ENCODE data around the gene RCN1. TPM values are rescaled to one million over a fixed set of nuclear protein-coding genes. Genes with fewer than 3 reads are reported as not detected.
"Not testable (repeated sequence)": the region's sequence is repeated elsewhere in the genome, so short reads cannot be mapped to it uniquely, and the experiment has no call there.

Gene RCN1
- total and polyA plus RNA-seq, 2 experiments from 2014 or later: 534 to 557 TPM

DNA sequence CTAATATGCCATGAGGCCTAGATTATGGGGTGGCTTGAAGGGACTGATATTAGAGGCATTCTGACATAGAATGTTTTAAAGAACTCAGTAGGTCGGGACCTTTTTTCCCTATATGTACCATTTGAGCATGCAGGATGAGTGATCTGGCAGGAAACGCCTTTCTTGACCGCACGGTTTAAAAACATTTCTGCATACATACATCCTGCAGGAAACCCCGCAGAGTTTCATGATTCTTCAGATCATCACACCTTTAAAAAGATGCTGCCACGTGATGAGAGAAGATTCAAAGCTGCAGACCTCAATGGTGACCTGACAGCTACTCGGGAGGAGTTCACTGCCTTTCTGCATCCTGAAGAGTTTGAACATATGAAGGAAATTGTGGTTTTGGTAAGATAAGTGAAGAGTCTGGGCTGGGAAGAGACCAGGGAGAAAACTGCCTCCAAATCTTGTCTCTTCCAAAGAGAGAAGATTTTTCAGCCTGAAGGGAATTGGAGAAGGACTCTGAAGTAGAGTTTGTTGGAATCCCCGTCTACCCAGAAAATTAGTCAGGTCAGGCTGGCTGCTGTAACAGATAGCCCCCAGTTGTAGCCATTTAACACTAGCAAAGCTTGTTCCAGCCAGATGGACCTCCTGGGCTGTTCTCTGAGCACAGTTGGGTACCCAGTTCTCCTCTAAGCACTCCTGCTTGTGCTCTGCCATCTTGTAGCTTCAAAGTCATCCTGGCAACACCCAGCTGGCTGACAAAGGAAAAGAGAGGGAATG is 7.4 kb downstream of the RCN1 start:
- H3K4me3 ChIP-seq: no peak overlapping the region
- TF ChIP-seq EZH2 (IDR thresholded peaks at IDR 0.05; ENCODE audit: insufficient read depth, poor library complexity, severe bottlenecking) (no peak), EZH2phosphoT487 (IDR thresholded peaks at IDR 0.05; ENCODE audit: insufficient read depth, low read depth) (no peak)
- no peak overlapping the region for H3K27ac ChIP-seq
- peaks cover 30% of the 10 kb centered on the region for H3F3A ChIP-seq (ENCODE audit: insufficient read depth)
- no peak for DNase-seq
- H3K27me3 ChIP-seq (replicated peaks; ENCODE audit: insufficient read depth): no peaks in the 10 kb centered on the region
- H4K20me1 ChIP-seq (ENCODE audit: insufficient read depth): peaks cover 23% of the 10 kb centered on the region; the same call in 1 of the 2 replicates
- whole genome bisulfite sequencing, 2 experiments (ENCODE audit: low coverage in 1 of 2, low lambda C conversion rate in 2 of 2, missing lambda C conversion rate in 2 of 2): 93 to 94% methylated on average over 8 of the region's 8 CpGs
- H2AFZ ChIP-seq: no peak overlapping the region
- peaks cover 10% of the 10 kb centered on the region for H3K4me1 ChIP-seq (ENCODE audit: insufficient read depth)
- H3K9me2 ChIP-seq (ENCODE audit: insufficient read depth): no peaks in the 10 kb centered on the region
- in situ Hi-C loops (cut with MboI): no loop called here
- H3K79me2 ChIP-seq (ENCODE audit: insufficient read depth): peaks cover 70% of the 10 kb centered on the region
- no peak overlapping the region for H3K4me2 ChIP-seq (ENCODE audit: unreplicated experiment)
- peaks cover 62% of the 10 kb centered on the region for H3K36me3 ChIP-seq (ENCODE audit: low read depth)
- no peak overlapping the region for H3K9ac ChIP-seq
- no peaks in the 10 kb centered on the region for H3K9me3 ChIP-seq (ENCODE audit: low read depth)

DNA sequence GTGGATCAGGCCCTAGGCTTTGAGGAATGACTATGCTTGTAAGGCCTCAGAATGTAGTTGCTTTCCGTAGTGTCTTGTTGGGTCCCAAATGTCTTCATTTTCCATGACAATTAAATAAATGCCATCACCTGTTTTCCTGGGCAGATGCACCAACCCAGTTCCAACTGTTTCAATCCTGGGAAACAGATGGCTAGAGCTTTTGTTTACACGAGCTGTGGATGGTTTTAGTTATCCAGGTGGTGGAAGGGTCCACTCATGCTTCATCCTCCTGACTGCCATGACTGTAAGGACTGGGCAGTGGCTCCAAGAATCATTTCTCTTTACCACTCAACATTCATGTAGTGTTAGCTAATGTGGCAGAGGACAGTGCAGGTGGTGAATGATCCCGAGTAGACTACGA is 8.6 kb downstream of the RCN1 start:
- no peak overlapping the region for H3K9ac ChIP-seq
- peaks cover 72% of the 10 kb centered on the region for H3K36me3 ChIP-seq (ENCODE audit: low read depth)
- H3K4me2 ChIP-seq (ENCODE audit: unreplicated experiment): no peak overlapping the region
- WGBS, 2 experiments (ENCODE audit: low coverage in 1 of 2, low lambda C conversion rate in 2 of 2, missing lambda C conversion rate in 2 of 2): 86 to 88% methylated on average over 4 of the region's 4 CpGs
- no peaks in the 10 kb centered on the region for H3K27me3 ChIP-seq (replicated peaks; ENCODE audit: insufficient read depth)
- no peak overlapping the region for H3K4me3 ChIP-seq
- DNase-seq: no peak
- H3K9me3 ChIP-seq (ENCODE audit: low read depth): no peaks in the 10 kb centered on the region
- no peak overlapping the region for H2AFZ ChIP-seq
- no peak overlapping the region for H3K27ac ChIP-seq
- H4K20me1 ChIP-seq (ENCODE audit: insufficient read depth): peaks cover 19% of the 10 kb centered on the region; the same call in 1 of the 2 replicates
- in situ Hi-C loops (cut with MboI): no loop called here
- H3K9me2 ChIP-seq (ENCODE audit: insufficient read depth): no peaks in the 10 kb centered on the region
- H3K79me2 ChIP-seq (ENCODE audit: insufficient read depth): peaks cover 58% of the 10 kb centered on the region
- TF ChIP-seq EZH2phosphoT487 (IDR thresholded peaks at IDR 0.05; ENCODE audit: insufficient read depth, low read depth): no peak
- no peak for TF ChIP-seq EZH2 (IDR thresholded peaks at IDR 0.05; ENCODE audit: insufficient read depth, poor library complexity, severe bottlenecking)
- H3F3A ChIP-seq (ENCODE audit: insufficient read depth): peaks cover 30% of the 10 kb centered on the region; the same call in 1 of the 2 replicates
- H3K4me1 ChIP-seq (ENCODE audit: insufficient read depth): peaks cover 2% of the 10 kb centered on the region; the same call in 1 of the 2 replicates

DNA sequence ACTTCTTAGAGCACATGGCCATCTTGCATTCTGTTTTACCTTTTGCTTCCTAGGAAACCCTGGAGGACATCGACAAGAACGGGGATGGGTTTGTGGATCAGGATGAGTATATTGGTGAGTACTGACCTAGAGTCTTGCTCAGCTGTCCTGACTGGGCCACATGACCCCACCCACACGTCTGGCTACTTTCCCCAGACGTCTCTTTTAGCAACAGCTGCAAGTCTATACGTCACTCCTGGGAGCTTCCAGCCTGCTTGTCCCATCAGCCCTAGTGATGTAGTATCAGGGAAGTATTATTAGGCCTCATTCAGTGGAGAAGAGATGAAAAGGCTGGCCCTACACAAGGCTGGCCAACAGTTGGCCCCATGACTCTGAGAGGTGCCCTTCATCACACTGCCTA is 9.6 kb downstream of the RCN1 start:
- peaks cover 48% of the 10 kb centered on the region for H3K79me2 ChIP-seq (ENCODE audit: insufficient read depth)
- no peak overlapping the region for H3K27ac ChIP-seq
- peaks cover 74% of the 10 kb centered on the region for H3K36me3 ChIP-seq (ENCODE audit: low read depth)
- H3F3A ChIP-seq (ENCODE audit: insufficient read depth): peaks cover 23% of the 10 kb centered on the region
- 82 to 90% methylated on average over 5 of the region's 5 CpGs for WGBS, 2 experiments (ENCODE audit: low coverage in 1 of 2, low lambda C conversion rate in 2 of 2, missing lambda C conversion rate in 2 of 2)
- TF ChIP-seq EZH2 (IDR thresholded peaks at IDR 0.05; ENCODE audit: insufficient read depth, poor library complexity, severe bottlenecking) (no peak), EZH2phosphoT487 (IDR thresholded peaks at IDR 0.05; ENCODE audit: insufficient read depth, low read depth) (no peak)
- H3K4me1 ChIP-seq (ENCODE audit: insufficient read depth): no peaks in the 10 kb centered on the region
- in situ Hi-C loops (cut with MboI): no loop called here
- no peak overlapping the region for H3K9ac ChIP-seq
- no peak overlapping the region for H3K4me3 ChIP-seq
- no peak for DNase-seq
- no peak overlapping the region for H2AFZ ChIP-seq
- no peaks in the 10 kb centered on the region for H3K9me3 ChIP-seq (ENCODE audit: low read depth)
- no peak overlapping the region for H3K4me2 ChIP-seq (ENCODE audit: unreplicated experiment)
- no peaks in the 10 kb centered on the region for H3K27me3 ChIP-seq (replicated peaks; ENCODE audit: insufficient read depth)
- peaks cover 13% of the 10 kb centered on the region; the same call in 1 of the 2 replicates for H4K20me1 ChIP-seq (ENCODE audit: insufficient read depth)
- H3K9me2 ChIP-seq (ENCODE audit: insufficient read depth): no peaks in the 10 kb centered on the region

DNA sequence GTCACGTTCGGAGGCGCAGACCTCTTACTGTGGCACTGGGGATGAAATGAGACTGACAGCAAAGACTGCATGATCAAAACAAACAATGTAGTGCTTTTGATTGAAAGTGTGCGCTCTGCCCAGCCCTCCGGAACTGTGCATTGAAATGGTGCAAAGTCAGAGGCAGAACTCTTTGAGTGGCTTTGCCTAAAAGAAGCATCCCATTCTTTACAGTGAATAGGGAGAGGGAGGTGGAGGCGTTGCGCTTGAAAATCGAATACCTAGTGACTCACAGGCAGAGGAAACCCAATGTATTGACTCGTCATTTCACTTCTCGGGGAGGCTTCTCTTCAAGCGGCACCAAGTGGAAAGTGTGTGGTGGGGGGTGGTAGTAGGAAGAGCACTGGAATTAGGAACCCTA is 10.9 kb downstream of the RCN1 start:
- Histone ChIP-seq H3K4me1 (ENCODE audit: insufficient read depth) (no peaks in the 10 kb centered on the region), H3K9ac (no peak overlapping the region), H3K4me3 (no peak overlapping the region), H3K27me3 (replicated peaks; ENCODE audit: insufficient read depth) (no peaks in the 10 kb centered on the region), H3K36me3 (ENCODE audit: low read depth) (peaks cover 79% of the 10 kb centered on the region), H3K4me2 (ENCODE audit: unreplicated experiment) (no peak overlapping the region), H3K79me2 (ENCODE audit: insufficient read depth) (peaks cover 35% of the 10 kb centered on the region), H3K9me2 (ENCODE audit: insufficient read depth) (no peaks in the 10 kb centered on the region), H4K20me1 (ENCODE audit: insufficient read depth) (0 out of 2 replicates have a peak, but pooled peaks cover 6% of the 10 kb centered on the region), H3K27ac (no peak overlapping the region), H2AFZ (no peak overlapping the region), H3F3A (ENCODE audit: insufficient read depth) (peaks cover 27% of the 10 kb centered on the region), H3K9me3 (ENCODE audit: low read depth) (no peaks in the 10 kb centered on the region)
- no peak for DNase-seq
- in situ Hi-C loops (cut with MboI): no loop called here
- 96 to 97% methylated on average over 11 of the region's 11 CpGs for WGBS, 2 experiments (ENCODE audit: low coverage in 1 of 2, low lambda C conversion rate in 2 of 2, missing lambda C conversion rate in 2 of 2)
- TF ChIP-seq EZH2phosphoT487 (IDR thresholded peaks at IDR 0.05; ENCODE audit: insufficient read depth, low read depth) (no peak), EZH2 (IDR thresholded peaks at IDR 0.05; ENCODE audit: insufficient read depth, poor library complexity, severe bottlenecking) (no peak)

DNA sequence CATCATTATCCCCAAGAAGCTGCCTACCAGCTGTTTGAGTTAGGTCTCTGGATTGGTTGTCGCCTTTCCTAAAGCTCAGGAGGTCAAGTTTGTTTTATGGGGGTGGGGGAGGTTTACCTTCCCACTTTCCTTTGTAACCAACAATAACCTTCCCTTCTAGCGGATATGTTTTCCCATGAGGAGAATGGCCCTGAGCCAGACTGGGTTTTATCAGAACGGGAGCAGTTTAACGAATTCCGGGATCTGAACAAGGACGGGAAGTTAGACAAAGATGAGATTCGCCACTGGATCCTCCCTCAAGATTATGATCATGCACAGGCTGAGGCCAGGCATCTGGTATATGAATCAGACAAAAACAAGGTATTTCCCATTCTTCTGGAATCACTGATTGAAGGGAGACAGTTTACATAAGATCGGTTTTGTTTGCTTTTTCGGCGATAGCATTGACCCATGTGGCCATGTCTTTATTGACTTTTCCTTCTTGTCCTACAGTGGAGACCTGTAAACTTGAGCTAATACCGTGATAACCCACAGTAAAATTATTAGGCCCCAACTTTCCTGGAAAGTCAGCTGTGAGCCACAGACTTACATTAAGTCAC is 12.3 kb downstream of the RCN1 start:
- H3K36me3 ChIP-seq (ENCODE audit: low read depth): peaks cover 65% of the 10 kb centered on the region
- H3K9ac ChIP-seq; DNase-seq; H3K9me2 ChIP-seq (ENCODE audit: insufficient read depth); H3K27me3 ChIP-seq (replicated peaks; ENCODE audit: insufficient read depth); H4K20me1 ChIP-seq (ENCODE audit: insufficient read depth); H3K9me3 ChIP-seq (ENCODE audit: low read depth); H3K4me2 ChIP-seq (ENCODE audit: unreplicated experiment); H2AFZ ChIP-seq; H3K27ac ChIP-seq; H3K4me1 ChIP-seq (ENCODE audit: insufficient read depth); H3K4me3 ChIP-seq; in situ Hi-C loops (cut with MboI): not testable (repeated sequence)
- WGBS, 2 experiments (ENCODE audit: low coverage in 1 of 2, low lambda C conversion rate in 2 of 2, missing lambda C conversion rate in 2 of 2): 89 to 92% methylated on average over 11 of the region's 11 CpGs
- peaks cover 42% of the 10 kb centered on the region for H3F3A ChIP-seq (ENCODE audit: insufficient read depth)
- peaks cover 21% of the 10 kb centered on the region for H3K79me2 ChIP-seq (ENCODE audit: insufficient read depth)
